Activated CD4-positive, CD25-positive, alpha-beta regulatory T cell treated with anti-CD3 and anti-CD28 coated beads, Interleukin-2, amount 50 U/mL, for 24 hours (primary cell): ENCODE results near the gene SNX15.
A peak's percentile ranks its signal among the peaks of the same experiment; 100 is the strongest.
"Not testable (repeated sequence)": the region's sequence is repeated elsewhere in the genome, so short reads cannot be mapped to it uniquely, and the experiment has no call there.

ENCODE experiments used
- ATAC-seq, 2 donors: fragments of 150-1000 bp; cut with Tn5 transposase; one replicate each; pipeline ENCODE4 v1.10.0; 2021; ENCODE audit warnings: mild to moderate bottlenecking in 1 of 2, moderate library complexity in 1 of 2

Gene SNX15

GRCh38 chr11:65016705-65017104 lies 10.5 kb upstream of the SNX15 start:
- ATAC-seq = no peak

GRCh38 chr11:65017937-65018336 lies 9.3 kb upstream of the SNX15 start:
- ATAC-seq = no peak

- no peak for ATAC-seq
These were observed 7.4 kb upstream of the SNX15 start for GRCh38 chr11:65019824-65020223.

GRCh38 chr11:65021003-65021402 lies 6.2 kb upstream of the SNX15 start:
- no peak for ATAC-seq

GRCh38 chr11:65021509-65021908 lies 5.7 kb upstream of the SNX15 start:
- ATAC-seq = no peak

- not testable (repeated sequence) for ATAC-seq
These were observed 3.7 kb upstream of the SNX15 start for GRCh38 chr11:65023502-65023901.

GRCh38 chr11:65026810-65027209 lies 429 bp upstream of the SNX15 start:
- ATAC-seq = no peak

- no peak for ATAC-seq
These were observed 5.0 kb downstream of the SNX15 start for GRCh38 chr11:65032216-65032615.

- no peak for ATAC-seq
These were observed 7.2 kb downstream of the SNX15 start for GRCh38 chr11:65034423-65034822.

- ATAC-seq = no peak
These were observed 8.3 kb downstream of the SNX15 start for GRCh38 chr11:65035579-65035978.

- ATAC-seq = no peak
These were observed 9.7 kb downstream of the SNX15 start for GRCh38 chr11:65036931-65037330.

- ATAC-seq = no peak
These were observed 13.2 kb downstream of the SNX15 start for GRCh38 chr11:65040520-65040846.

GRCh38 chr11:65040847-65041622 lies 13.8 kb downstream of the SNX15 start, which contains the start of gene SAC3D1:
Gene SAC3D1 (plus strand): TSS chr11:65041210. CDS start chr11:65041293, 83 bp downstream.
- ATAC-seq = peak; percentile 93 to 94

GRCh38 chr11:65042891-65043290 lies 15.7 kb downstream of the SNX15 start:
- no peak for ATAC-seq

- ATAC-seq = no peak
These were observed 16.8 kb downstream of the SNX15 start for GRCh38 chr11:65043881-65044501.

GRCh38 chr11:65045061-65045460 lies 17.8 kb downstream of the SNX15 start:
- ATAC-seq = no peak

GRCh38 chr11:65045728-65046127 lies 18.5 kb downstream of the SNX15 start:
- no peak for ATAC-seq

- ATAC-seq = peak; percentile 72 to 77
These were observed 20.6 kb downstream of the SNX15 start for GRCh38 chr11:65047581-65048422.

GRCh38 chr11:65051398-65051858 lies 24.2 kb downstream of the SNX15 start:
- no peak for ATAC-seq

- ATAC-seq = peak in 1 of 2 donors; percentile 44
These were observed 26.7 kb downstream of the SNX15 start for GRCh38 chr11:65053827-65054508.

- ATAC-seq = no peak
These were observed 28.3 kb downstream of the SNX15 start for GRCh38 chr11:65055538-65055937.

GRCh38 chr11:65056999-65057398 lies 29.8 kb downstream of the SNX15 start:
- no peak for ATAC-seq

- ATAC-seq = no peak
These were observed 30.3 kb downstream of the SNX15 start for GRCh38 chr11:65057526-65057925.
